Measurements from ENCODE around the gene BCL2L12.
"Not testable (repeated sequence)": the region's sequence is repeated elsewhere in the genome, so short reads cannot be mapped to it uniquely, and the experiment has no call there.

Gene BCL2L12

GRCh38 chr19:49718511-49718910 lies 52.8 kb downstream of the BCL2L12 start:
- DNase-seq, result no peak

DNA sequence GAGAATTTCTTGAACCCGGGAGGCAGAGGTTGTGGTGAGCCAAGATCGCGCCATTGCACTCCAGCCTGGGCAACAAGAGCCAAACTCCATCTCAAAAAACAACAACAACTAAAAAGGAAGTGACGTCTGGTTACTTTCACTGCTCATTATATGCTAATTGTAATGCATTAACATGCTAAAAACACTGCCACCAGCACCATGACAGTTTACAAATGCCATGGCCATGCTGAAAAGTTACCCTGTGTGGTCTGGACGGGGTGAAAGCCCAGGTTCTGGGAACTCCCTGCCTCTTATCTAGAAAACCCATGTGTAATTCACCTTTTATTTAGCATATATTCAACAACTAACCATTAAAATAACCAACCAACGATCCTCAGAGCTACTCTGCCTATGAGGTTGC lies 53.3 kb downstream of the BCL2L12 start:
- no peak for DNase-seq

DNA sequence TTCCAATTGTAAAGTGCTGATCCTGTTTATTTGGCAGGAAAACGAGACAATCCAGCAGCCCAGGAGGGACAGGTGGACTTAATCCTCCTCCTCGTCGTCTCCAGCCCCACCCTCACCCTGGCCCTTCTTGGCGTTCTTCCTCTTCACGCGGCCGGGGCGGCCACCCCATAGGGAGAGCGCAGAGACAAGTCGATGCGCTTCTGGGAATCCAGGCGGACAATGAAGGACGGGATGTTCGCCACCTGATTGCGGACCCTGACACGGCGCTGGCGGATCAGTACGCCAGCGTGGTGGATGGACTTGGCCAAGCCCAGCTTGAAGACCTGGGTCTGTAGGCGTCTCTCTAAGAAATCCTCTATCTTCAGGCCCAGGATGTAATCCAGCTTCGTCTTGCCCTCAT lies 53.7 kb downstream of the BCL2L12 start:
- DNase-seq, result not testable (repeated sequence)

All from NCI-H226 (cell line).